Measurements from ENCODE around the gene SMCO4.
A peak's percentile ranks its signal among the peaks of the same experiment; 100 is the strongest.
"Not testable (repeated sequence)": the region's sequence is repeated elsewhere in the genome, so short reads cannot be mapped to it uniquely, and the experiment has no call there.

Gene SMCO4

GRCh38 chr11:93579187-93579751 lies 36.1 kb upstream of the SMCO4 start:
- DNase-seq (ENCODE audit: low read depth), result no peak
- H3K4me3 ChIP-seq (replicated peaks; ENCODE audit: low read depth, low read length), result no peak overlapping the region
- no peak for TF ChIP-seq CTCF (IDR thresholded peaks at IDR 0.05; ENCODE audit: low read length, missing control alignments)

GRCh38 chr11:93577286-93577685 lies 34.1 kb upstream of the SMCO4 start:
- no peak for TF ChIP-seq CTCF (IDR thresholded peaks at IDR 0.05; ENCODE audit: low read length, missing control alignments)
- no peak overlapping the region for H3K4me3 ChIP-seq (replicated peaks; ENCODE audit: low read depth, low read length)
- peak; percentile 24 for DNase-seq (ENCODE audit: low read depth)

GRCh38 chr11:93576870-93577269 lies 33.7 kb upstream of the SMCO4 start:
- peak; percentile 24 for DNase-seq (ENCODE audit: low read depth)
- not testable (repeated sequence) for H3K4me3 ChIP-seq (replicated peaks; ENCODE audit: low read depth, low read length)

GRCh38 chr11:93574638-93575220 lies 31.5 kb upstream of the SMCO4 start:
- no peak overlapping the region for H3K4me3 ChIP-seq (replicated peaks; ENCODE audit: low read depth, low read length)
- TF ChIP-seq CTCF (IDR thresholded peaks at IDR 0.05; ENCODE audit: low read length, missing control alignments), result no peak
- no peak for DNase-seq (ENCODE audit: low read depth)

GRCh38 chr11:93573184-93573583 lies 30.0 kb upstream of the SMCO4 start:
- DNase-seq (ENCODE audit: low read depth), result no peak
- TF ChIP-seq CTCF (IDR thresholded peaks at IDR 0.05; ENCODE audit: low read length, missing control alignments), result no peak
- no peak overlapping the region for H3K4me3 ChIP-seq (replicated peaks; ENCODE audit: low read depth, low read length)

GRCh38 chr11:93572621-93573020 lies 29.4 kb upstream of the SMCO4 start:
- no peak for DNase-seq (ENCODE audit: low read depth)
- no peak overlapping the region for H3K4me3 ChIP-seq (replicated peaks; ENCODE audit: low read depth, low read length)
- TF ChIP-seq CTCF (IDR thresholded peaks at IDR 0.05; ENCODE audit: low read length, missing control alignments), result no peak

GRCh38 chr11:93572171-93572570 lies 29.0 kb upstream of the SMCO4 start:
- no peak for TF ChIP-seq CTCF (IDR thresholded peaks at IDR 0.05; ENCODE audit: low read length, missing control alignments)
- no peak for DNase-seq (ENCODE audit: low read depth)
- H3K4me3 ChIP-seq (replicated peaks; ENCODE audit: low read depth, low read length), result no peak overlapping the region
